HFFc6 (cell line): ENCODE results near the gene MPEG1. TPM values are rescaled to one million over a fixed set of nuclear protein-coding genes. Genes with fewer than 3 reads are reported as not detected.

Experiments
- DNase-seq: peaks from one replicate; pipeline ENCODE4 v3.0.0-alpha.2; 2018
- H3K27ac Mint-ChIP-seq: 2 replicates; pipeline ENCODE4 v1.8.0; 2020; ENCODE audit warnings: mild to moderate bottlenecking, mixed read lengths
- H3K27me3 Mint-ChIP-seq: 2 replicates; pipeline ENCODE4 v1.8.0; 2021; ENCODE audit warnings: mild to moderate bottlenecking, moderate library complexity, mixed read lengths; ENCODE audit not compliant: insufficient read depth
- H3K36me3 Mint-ChIP-seq: 2 replicates; pipeline ENCODE4 v1.8.0; 2021; ENCODE audit warnings: low read depth, mixed read lengths
- H3K4me1 Mint-ChIP-seq: 2 replicates; pipeline ENCODE4 v1.8.0; 2020; ENCODE audit warnings: low read depth, mixed read lengths
- H3K4me3 Mint-ChIP-seq: 2 replicates; pipeline ENCODE4 v1.8.0; 2020; ENCODE audit warnings: mild to moderate bottlenecking, moderate library complexity, mixed read lengths
- H3K9me3 Mint-ChIP-seq: 2 replicates; pipeline ENCODE4 v1.8.0; 2020; ENCODE audit warnings: mild to moderate bottlenecking, mixed read lengths
- CTCF ChIP-seq: fragments of 200-600 bp; sonication (generic); IDR thresholded peaks from 2 replicates; pipeline ENCODE4 v1.5.0; 2021; ENCODE audit warnings: antibody characterized with exemption, mild to moderate bottlenecking
- total RNA-seq, 6 experiments: library from RNA; stranded (reverse); fragmentation: NEBNext Ultra II Directional; extraction: Animal tissue kit (Norgen Biotek cat#: 25700); gene quantifications; 2 replicates in 1 of 6; 3 replicates in 5 of 6; pipeline ENCODE4 v1.2.3, GENCODE V29; 2021

Gene MPEG1
- total RNA-seq, 6 experiments from 2014 or later, result not detected

- Mint-ChIP-seq H3K9me3 (no peaks in the 10 kb centered on the region), H3K4me3 (no peak overlapping the region), H3K27ac (no peak overlapping the region), H3K36me3 (peaks cover 8% of the 10 kb centered on the region; the same call in 1 of the 2 replicates), H3K4me1 (peaks cover 20% of the 10 kb centered on the region), H3K27me3 (peaks cover 2% of the 10 kb centered on the region)
- no peak for DNase-seq
- no peak for TF ChIP-seq CTCF
These were observed 31.8 kb downstream of the MPEG1 start for GRCh38 chr11:59180907-59181306.

- peaks cover 22% of the 10 kb centered on the region for H3K4me1 Mint-ChIP-seq
- H3K27me3 Mint-ChIP-seq, result peaks cover 2% of the 10 kb centered on the region
- no peak overlapping the region for H3K27ac Mint-ChIP-seq
These were observed 32.5 kb downstream of the MPEG1 start for GRCh38 chr11:59180168-59180776.

GRCh38 chr11:59179121-59179520 lies 33.6 kb downstream of the MPEG1 start:
- H3K27me3 Mint-ChIP-seq, result peaks cover 2% of the 10 kb centered on the region
- H3K27ac Mint-ChIP-seq, result no peak overlapping the region
- no peaks in the 10 kb centered on the region for H3K9me3 Mint-ChIP-seq
- no peak overlapping the region for H3K4me3 Mint-ChIP-seq
- no peak for DNase-seq
- no peak for TF ChIP-seq CTCF
- H3K36me3 Mint-ChIP-seq, result peaks cover 8% of the 10 kb centered on the region; the same call in 1 of the 2 replicates
- H3K4me1 Mint-ChIP-seq, result peaks cover 32% of the 10 kb centered on the region

More at GRCh38 chr11:59180168-59180776, 32.5 kb downstream of the MPEG1 start:
- Mint-ChIP-seq H3K4me3 (no peak overlapping the region), H3K36me3 (peaks cover 8% of the 10 kb centered on the region; the same call in 1 of the 2 replicates), H3K9me3 (no peaks in the 10 kb centered on the region)
- DNase-seq, result no peak
- TF ChIP-seq CTCF, result no peak

- Mint-ChIP-seq H3K27me3 (peaks cover 2% of the 10 kb centered on the region), H3K4me1 (peaks cover 34% of the 10 kb centered on the region), H3K4me3 (no peak overlapping the region), H3K9me3 (no peaks in the 10 kb centered on the region), H3K27ac (no peak overlapping the region), H3K36me3 (peaks cover 8% of the 10 kb centered on the region; the same call in 1 of the 2 replicates)
- DNase-seq, result no peak
- no peak for TF ChIP-seq CTCF
These were observed 34.3 kb downstream of the MPEG1 start for GRCh38 chr11:59178402-59178801.

GRCh38 chr11:59176330-59176729 lies 36.4 kb downstream of the MPEG1 start:
- no peaks in the 10 kb centered on the region for H3K9me3 Mint-ChIP-seq
- H3K4me1 Mint-ChIP-seq, result peaks cover 42% of the 10 kb centered on the region
- peaks cover 6% of the 10 kb centered on the region for H3K27me3 Mint-ChIP-seq
- H3K4me3 Mint-ChIP-seq, result no peak overlapping the region
- no peak for DNase-seq
- no peak for TF ChIP-seq CTCF
- H3K27ac Mint-ChIP-seq, result no peak overlapping the region
- H3K36me3 Mint-ChIP-seq, result peaks cover 8% of the 10 kb centered on the region; the same call in 1 of the 2 replicates
